ENCODE results near the gene ARV1.

DNA sequence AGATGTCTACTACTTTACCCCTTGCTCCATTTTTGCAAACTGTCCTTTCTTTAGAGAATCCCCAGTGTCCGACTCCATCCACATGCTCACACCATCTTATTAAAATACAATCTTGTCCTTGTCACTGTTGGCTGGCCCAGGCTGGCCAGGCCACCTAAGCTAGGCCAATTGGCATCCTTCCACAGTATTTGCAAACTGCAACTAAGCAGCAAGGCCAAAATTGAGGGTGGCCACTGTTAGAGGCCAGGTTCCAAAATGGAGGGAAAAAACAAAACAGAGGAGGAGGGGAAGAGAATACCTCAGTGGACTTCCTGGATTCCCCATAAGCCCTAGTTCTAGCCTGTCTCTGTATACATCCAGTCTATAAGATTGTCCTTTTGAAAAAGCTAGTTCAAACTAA is 56.9 kb downstream of the ARV1 start:
- TF ChIP-seq EZH2 (IDR thresholded peaks at IDR 0.05; ENCODE audit: borderline replicate concordance, insufficient read depth, low read length, poor library complexity, severe bottlenecking) = no peak
- TF ChIP-seq, protein P1, sequence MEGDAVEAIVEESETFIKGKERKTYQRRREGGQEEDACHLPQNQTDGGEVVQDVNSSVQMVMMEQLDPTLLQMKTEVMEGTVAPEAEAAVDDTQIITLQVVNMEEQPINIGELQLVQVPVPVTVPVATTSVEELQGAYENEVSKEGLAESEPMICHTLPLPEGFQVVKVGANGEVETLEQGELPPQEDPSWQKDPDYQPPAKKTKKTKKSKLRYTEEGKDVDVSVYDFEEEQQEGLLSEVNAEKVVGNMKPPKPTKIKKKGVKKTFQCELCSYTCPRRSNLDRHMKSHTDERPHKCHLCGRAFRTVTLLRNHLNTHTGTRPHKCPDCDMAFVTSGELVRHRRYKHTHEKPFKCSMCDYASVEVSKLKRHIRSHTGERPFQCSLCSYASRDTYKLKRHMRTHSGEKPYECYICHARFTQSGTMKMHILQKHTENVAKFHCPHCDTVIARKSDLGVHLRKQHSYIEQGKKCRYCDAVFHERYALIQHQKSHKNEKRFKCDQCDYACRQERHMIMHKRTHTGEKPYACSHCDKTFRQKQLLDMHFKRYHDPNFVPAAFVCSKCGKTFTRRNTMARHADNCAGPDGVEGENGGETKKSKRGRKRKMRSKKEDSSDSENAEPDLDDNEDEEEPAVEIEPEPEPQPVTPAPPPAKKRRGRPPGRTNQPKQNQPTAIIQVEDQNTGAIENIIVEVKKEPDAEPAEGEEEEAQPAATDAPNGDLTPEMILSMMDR (IDR thresholded peaks at IDR 0.05; ENCODE audit: poor library complexity, severe bottlenecking) = no peak
